Neural cell (in vitro differentiated cells): ENCODE measurements around the gene BRAF. TPM values are rescaled to one million over a fixed set of nuclear protein-coding genes. Genes with fewer than 3 reads are reported as not detected.

Experiments used
- H2AFZ ChIP-seq: fragments of 200-600, 300-800 bp; sonication (generic), shearing (Covaris generic); 2 replicates; pipeline ENCODE4 v1.6.0; 2014; ENCODE audit warnings: low read depth, mild to moderate bottlenecking, antibody characterized with exemption, low read length, moderate library complexity
- H3F3A ChIP-seq: fragments of 200-600 bp; shearing (Covaris generic); 2 replicates; pipeline ENCODE4 v1.6.1; 2016; ENCODE audit warnings: mild to moderate bottlenecking, moderate library complexity, mixed read lengths, antibody characterized with exemption, low read length; ENCODE audit not compliant: insufficient read depth, poor library complexity, severe bottlenecking
- H3K27ac ChIP-seq: fragments of 200-600, 300-800 bp; sonication (generic), shearing (Covaris generic); 2 replicates; pipeline ENCODE4 v1.5.1; 2014; ENCODE audit warnings: mild to moderate bottlenecking, low read length, moderate library complexity
- H3K27me3 ChIP-seq: fragments of 300-800, 200-600 bp; sonication (generic), shearing (Covaris generic); 2 replicates; pipeline ENCODE4 v1.6.0; 2014; ENCODE audit warnings: mild to moderate bottlenecking, low read depth, low read length, moderate library complexity; ENCODE audit not compliant: insufficient read depth
- H3K36me3 ChIP-seq: fragments of 300-800, 200-600 bp; sonication (generic), shearing (Covaris generic); 2 replicates; pipeline ENCODE4 v1.5.1; 2014; ENCODE audit warnings: mild to moderate bottlenecking, antibody characterized with exemption, low read length, moderate library complexity; ENCODE audit not compliant: insufficient read depth
- H3K4me2 ChIP-seq: fragments of 300-800, 200-600 bp; sonication (generic), shearing (Covaris generic); 2 replicates; pipeline ENCODE4 v1.6.0; 2014; ENCODE audit warnings: mild to moderate bottlenecking, low read length
- H3K4me3 ChIP-seq: fragments of 300-800, 200-600 bp; sonication (generic), shearing (Covaris generic); 2 replicates; pipeline ENCODE4 v1.5.1; 2014; ENCODE audit warnings: mild to moderate bottlenecking, low read length, moderate library complexity
- H3K79me2 ChIP-seq: fragments of 200-600 bp; shearing (Covaris generic); replicated peaks from 2 replicates; pipeline ENCODE4 v1.6.0; 2014; ENCODE audit warnings: mild to moderate bottlenecking, low read length, moderate library complexity; ENCODE audit not compliant: insufficient read depth
- H3K9ac ChIP-seq: fragments of 300-800, 200-600 bp; sonication (generic), shearing (Covaris generic); 2 replicates; pipeline ENCODE4 v1.6.1; 2016; ENCODE audit warnings: mild to moderate bottlenecking, low read length, mixed read lengths
- H3K9me2 ChIP-seq: fragments of 200-600 bp; shearing (Covaris generic); 2 replicates; pipeline ENCODE4 v1.6.1; 2016; ENCODE audit warnings: mild to moderate bottlenecking, low read length, mixed read lengths; ENCODE audit not compliant: insufficient read depth
- H3K9me3 ChIP-seq: fragments of 200-600, 300-800 bp; sonication (generic), shearing (Covaris generic); 2 replicates; pipeline ENCODE4 v1.6.1; 2016; ENCODE audit warnings: mild to moderate bottlenecking, mixed run types, low read length, moderate library complexity, mixed read lengths
- H4K20me1 ChIP-seq: fragments of 200-600 bp; shearing (Covaris generic); 2 replicates; pipeline ENCODE4 v1.6.1; 2016; ENCODE audit warnings: mild to moderate bottlenecking, mixed run types; ENCODE audit not compliant: insufficient read depth
- CTCF ChIP-seq: fragments of 450-650 bp; IDR thresholded peaks from 2 replicates; pipeline ENCODE4 v1.5.1; 2014; ENCODE audit warnings: antibody characterized with exemption, mild to moderate bottlenecking, moderate library complexity; ENCODE audit not compliant: poor library complexity, severe bottlenecking
- EZH2 ChIP-seq: fragments of 200-600, 300-800 bp; shearing (Covaris generic), sonication (generic); IDR thresholded peaks from 2 replicates; pipeline ENCODE4 v1.6.1; 2014; ENCODE audit warnings: antibody characterized with exemption, low read length, borderline replicate concordance, mild to moderate bottlenecking; ENCODE audit not compliant: insufficient read depth, poor library complexity, severe bottlenecking
- MXI1 ChIP-seq: fragments of 450-650 bp; conservative IDR thresholded peaks from 2 replicates; pipeline ENCODE4 v1.6.1; 2014; ENCODE audit warnings: antibody characterized with exemption, mild to moderate bottlenecking; ENCODE audit not compliant: poor library complexity, severe bottlenecking
- POLR2AphosphoS5 ChIP-seq: IDR thresholded peaks from 2 replicates; pipeline ENCODE4 v1.6.1; 2012
- REST ChIP-seq: IDR thresholded peaks from 2 replicates; pipeline ENCODE4 v1.6.1; 2012; ENCODE audit warnings: borderline replicate concordance
- SMC3 ChIP-seq: fragments of 450-650 bp; conservative IDR thresholded peaks from 2 replicates; pipeline ENCODE4 v1.6.1; 2014; ENCODE audit warnings: antibody characterized with exemption, mild to moderate bottlenecking, moderate library complexity; ENCODE audit not compliant: poor library complexity
- TAF1 ChIP-seq: IDR thresholded peaks from 2 replicates; pipeline ENCODE4 v1.6.1; 2012; ENCODE audit warnings: low read depth
- polyA plus RNA-seq: library from polyadenylated mRNA; depleted of rRNA; stranded (reverse); fragments of >200 nt; gene quantifications from 2 replicates; pipeline ENCODE4 v1.2.3, GENCODE V29; 2014

The BRAF gene
- polyA plus RNA-seq, 1 donor from 2014 or later = 31.7 TPM

- Histone ChIP-seq H2AFZ (no peak overlapping the region), H3K79me2 (no peaks in the 10 kb centered on the region), H3F3A (no peaks in the 10 kb centered on the region), H3K27ac (no peak overlapping the region), H3K36me3 (no peaks in the 10 kb centered on the region), H3K9me3 (no peaks in the 10 kb centered on the region), H3K27me3 (no peaks in the 10 kb centered on the region), H3K4me3 (no peak overlapping the region), H3K9ac (no peak overlapping the region), H4K20me1 (no peaks in the 10 kb centered on the region), H3K9me2 (no peaks in the 10 kb centered on the region), H3K4me2 (no peak overlapping the region)
- no peak for TF ChIP-seq TAF1
- no peak for TF ChIP-seq POLR2AphosphoS5
- no peak for TF ChIP-seq REST
- TF ChIP-seq EZH2 = no peak
- TF ChIP-seq MXI1 = no peak
- no peak for TF ChIP-seq SMC3
- no peak for TF ChIP-seq CTCF
Measured at GRCh38 chr7:140681766-140682165, 243.0 kb downstream of the BRAF start.

GRCh38 chr7:140680886-140681285 lies 243.8 kb downstream of the BRAF start:
- Histone ChIP-seq H3K27me3 (no peaks in the 10 kb centered on the region), H3K4me2 (no peak overlapping the region), H3K79me2 (no peaks in the 10 kb centered on the region), H4K20me1 (no peaks in the 10 kb centered on the region), H3K9me3 (no peaks in the 10 kb centered on the region), H3K36me3 (no peaks in the 10 kb centered on the region), H3K9me2 (no peaks in the 10 kb centered on the region), H3F3A (no peaks in the 10 kb centered on the region), H3K9ac (no peak overlapping the region), H2AFZ (no peak overlapping the region), H3K27ac (no peak overlapping the region), H3K4me3 (no peak overlapping the region)
- TF ChIP-seq REST = no peak
